ENCODE measurements around the gene RNF138. TPM values are rescaled to one million over a fixed set of nuclear protein-coding genes. Genes with fewer than 3 reads are reported as not detected.
"Not testable (repeated sequence)": the region's sequence is repeated elsewhere in the genome, so short reads cannot be mapped to it uniquely, and the experiment has no call there.

Gene RNF138
- total and polyA plus RNA-seq, 2 of the 8 experiments (the other 6 are each of a cell fraction or from before 2014, with no cell fraction given): 29.2 to 109 TPM

- H3K56ac ChIP-seq (replicated peaks; ENCODE audit: insufficient read length, low read depth, low read length); H3K4me3 ChIP-seq (ENCODE audit: extremely low read depth in 1 of 4, insufficient read depth in 2 of 4, low read depth in 3 of 4, low read length in 4 of 4); H3K9ac ChIP-seq (replicated peaks in 1 of 4; ENCODE audit: extremely low read depth in 1 of 4, low read depth in 3 of 4, low read length in 3 of 4); H2AK5ac ChIP-seq (ENCODE audit: low read depth, low read length); H2BK20ac ChIP-seq (ENCODE audit: low read length); H3K23ac ChIP-seq (ENCODE audit: insufficient read length); H4K91ac ChIP-seq (replicated peaks; ENCODE audit: insufficient read length, low read length); POLR2A ChIA-PET (ENCODE audit: partially characterized antibody); H3K27ac ChIP-seq (ENCODE audit: low read depth, low read length); H2BK15ac ChIP-seq (ENCODE audit: low read length); H3K4me1 ChIP-seq (replicated peaks in 1 of 4; ENCODE audit: control insufficient read depth in 3 of 4, insufficient read depth in 4 of 4, low read length in 3 of 4); H3K27me3 ChIP-seq (replicated peaks in 1 of 4; ENCODE audit: control insufficient read depth in 3 of 4, extremely low read depth in 1 of 4, insufficient read depth in 3 of 4, low read length in 3 of 4); H2BK12ac ChIP-seq (ENCODE audit: low read depth, low read length); H3K14ac ChIP-seq (ENCODE audit: insufficient read length); H2BK5ac ChIP-seq (ENCODE audit: low read depth, low read length); H3K23me2 ChIP-seq (ENCODE audit: low read depth, low read length); H4K8ac ChIP-seq (ENCODE audit: extremely low read depth, insufficient read depth, low read length); H2AFZ ChIP-seq (ENCODE audit: low read length); H3K79me1 ChIP-seq (ENCODE audit: low read depth, low read length); H2BK120ac ChIP-seq (replicated peaks; ENCODE audit: low read depth, low read length); H3K9me3 ChIP-seq (ENCODE audit: insufficient read depth in 2 of 2, low read depth in 1 of 2, low read length in 1 of 2); H3K4me2 ChIP-seq (ENCODE audit: insufficient read depth in 1 of 2, low read depth in 2 of 2, low read length in 2 of 2); H4K20me1 ChIP-seq (replicated peaks in 1 of 2; ENCODE audit: control insufficient read depth in 1 of 2, insufficient read depth in 2 of 2, low read length in 2 of 2); H3K79me2 ChIP-seq (ENCODE audit: control insufficient read depth in 1 of 2, insufficient read depth in 2 of 2, low read length in 2 of 2); H4K5ac ChIP-seq (ENCODE audit: insufficient read length, low read depth, low read length); H3K4ac ChIP-seq (replicated peaks; ENCODE audit: insufficient read length, low read depth, low read length); H3K18ac ChIP-seq (ENCODE audit: extremely low read depth, low read length); H3K36me3 ChIP-seq (ENCODE audit: control insufficient read depth in 2 of 4, insufficient read depth in 4 of 4, low read length in 3 of 4); FAIRE-seq; DNase-seq (ENCODE audit: low read depth in 1 of 2, low spot score in 2 of 2): not testable (repeated sequence)
- CTCF ChIA-PET (ENCODE audit: partially characterized antibody): interaction anchor here (0.6 to 6.2 kb wide), 27 partner anchors 11 to 513 kb away, joined by 3 to 43 read pairs (median 4); partner anchors contain the start of gene GAREM1
- WGBS, 2 experiments (ENCODE audit: extremely low coverage in 1 of 2, insufficient coverage in 1 of 2, insufficient read length in 1 of 2, insufficient replicate concordance in 2 of 2, low coverage in 1 of 2, low lambda C conversion rate in 2 of 2, missing lambda C conversion rate in 1 of 2): 86% methylated on average over 9 of the region's 9 CpGs; no CpG with 5 or more reads in 1 of the 2 experiments
Measured at GRCh38 chr18:32158631-32159030, 67.0 kb downstream of the RNF138 start.
